Stimulated activated CD8-positive, alpha-beta memory T cell treated with anti-CD3 and anti-CD28 coated beads, Interleukin-12 subunit alpha, Interleukin-12 subunit beta, amount 100 ng/mL, for 24 hours (primary cell): Measurements from ENCODE around the gene EFCAB10.
A peak's percentile ranks its signal among the peaks of the same experiment; 100 is the strongest.
"Not testable (repeated sequence)": the region's sequence is repeated elsewhere in the genome, so short reads cannot be mapped to it uniquely, and the experiment has no call there.

Experiments
- DNase-seq: peaks from one replicate; pipeline ENCODE4 v3.0.0-alpha.2; 2020; ENCODE audit errors: extremely low read depth

The EFCAB10 gene

GRCh38 chr7:105530546-105530945 lies 50.7 kb downstream of the EFCAB10 start:
- no peak for DNase-seq

- no peak for DNase-seq
Measured at GRCh38 chr7:105530126-105530525, 51.2 kb downstream of the EFCAB10 start.

GRCh38 chr7:105527737-105528136 lies 53.6 kb downstream of the EFCAB10 start:
- not testable (repeated sequence) for DNase-seq

- no peak for DNase-seq
Measured at GRCh38 chr7:105524840-105525239, 56.5 kb downstream of the EFCAB10 start.

GRCh38 chr7:105524423-105524822 lies 56.9 kb downstream of the EFCAB10 start:
- DNase-seq, result not testable (repeated sequence)

GRCh38 chr7:105521717-105522463 lies 59.4 kb downstream of the EFCAB10 start, which contains the start of gene PUS7:
Gene PUS7, minus strand, starts transcription at chr7:105522271. Its CDS starts 13,759 bp downstream, at chr7:105508512.
- peak; percentile 60 for DNase-seq

GRCh38 chr7:105521027-105521716 lies 60.1 kb downstream of the EFCAB10 start:
- DNase-seq, result peak; percentile 21

- not testable (repeated sequence) for DNase-seq
Measured at GRCh38 chr7:105520620-105521019, 60.7 kb downstream of the EFCAB10 start.

GRCh38 chr7:105519353-105519752 lies 61.9 kb downstream of the EFCAB10 start:
- DNase-seq, result no peak

- DNase-seq, result not testable (repeated sequence)
Measured at GRCh38 chr7:105515610-105516009, 65.7 kb downstream of the EFCAB10 start.
